HUES6 (cell line): ENCODE data around the gene SEMA6B.

Experiments
- H3K27ac ChIP-seq: 2 replicates; pipeline ENCODE4 v1.7.0; 2013; ENCODE audit warnings: low read depth, mild to moderate bottlenecking, low read length, inconsistent platforms
- H3K27me3 ChIP-seq: 2 replicates; pipeline ENCODE4 v1.6.1; 2013; ENCODE audit warnings: low read length; ENCODE audit not compliant: control insufficient read depth, insufficient read depth
- H3K36me3 ChIP-seq: 2 replicates; pipeline ENCODE4 v1.6.1; 2013; ENCODE audit warnings: low read length; ENCODE audit not compliant: control insufficient read depth, insufficient read depth
- H3K4me1 ChIP-seq: 2 replicates; pipeline ENCODE4 v1.6.1; 2013; ENCODE audit warnings: low read length; ENCODE audit not compliant: control insufficient read depth, insufficient read depth
- H3K4me3 ChIP-seq: 2 replicates; pipeline ENCODE4 v1.5.1; 2013; ENCODE audit warnings: low read depth, low read length
- H3K9ac ChIP-seq: one replicate; pipeline ENCODE4 v1.6.1; 2013; ENCODE audit warnings: mild to moderate bottlenecking, low read length
- H3K9me3 ChIP-seq: 2 replicates; pipeline ENCODE4 v1.6.1; 2013; ENCODE audit warnings: low read depth, low read length; ENCODE audit not compliant: control insufficient read depth, insufficient read depth

Gene SEMA6B

DNA sequence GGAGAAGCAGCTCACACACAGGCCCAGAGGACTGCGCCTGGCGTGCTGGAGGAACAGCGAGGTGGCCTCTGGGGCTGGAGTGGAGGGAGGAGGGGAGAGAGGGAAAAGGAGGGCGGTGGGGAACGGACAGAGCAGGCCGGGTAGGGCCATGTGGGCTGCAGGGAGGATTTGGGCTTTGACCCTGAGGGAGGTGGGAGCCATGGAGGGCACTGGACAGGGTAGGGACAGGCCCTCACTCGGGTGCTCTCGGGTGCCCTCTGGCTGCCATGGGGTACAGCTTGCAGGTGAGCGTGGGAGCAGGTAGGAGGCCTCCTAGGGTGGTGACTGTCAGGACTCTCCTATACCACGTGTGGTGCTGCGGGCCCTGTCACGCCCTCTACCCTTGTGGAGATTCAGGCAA lies 64.0 kb downstream of the SEMA6B start:
- H3K9me3 ChIP-seq = no peaks in the 10 kb centered on the region
- no peak overlapping the region for H3K27ac ChIP-seq
- no peaks in the 10 kb centered on the region for H3K27me3 ChIP-seq
- H3K9ac ChIP-seq = no peak overlapping the region
- peaks cover 88% of the 10 kb centered on the region for H3K36me3 ChIP-seq
- no peaks in the 10 kb centered on the region for H3K4me1 ChIP-seq
- H3K4me3 ChIP-seq = no peak overlapping the region

DNA sequence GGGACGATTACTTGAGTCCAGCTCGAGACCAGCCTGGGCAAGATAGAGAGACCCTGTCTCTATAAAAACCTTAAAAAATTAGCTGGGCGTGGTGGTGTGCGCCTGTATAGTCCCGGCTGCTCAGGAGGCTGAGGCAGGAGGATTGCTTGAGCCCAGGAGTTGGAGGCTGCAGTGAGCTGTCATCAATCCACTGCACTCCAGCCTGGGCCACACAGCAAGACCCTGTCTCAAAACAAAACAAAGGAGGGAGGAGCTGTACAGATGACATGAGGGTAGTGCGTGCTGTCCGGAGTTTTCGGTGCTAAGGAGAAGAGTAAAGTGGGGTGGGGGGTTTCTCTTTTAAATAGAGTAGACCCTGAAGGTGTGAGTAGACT lies 64.8 kb downstream of the SEMA6B start:
- H3K4me1 ChIP-seq = no peaks in the 10 kb centered on the region
- H3K36me3 ChIP-seq = peaks cover 88% of the 10 kb centered on the region
- no peak overlapping the region for H3K4me3 ChIP-seq
- H3K27me3 ChIP-seq = no peaks in the 10 kb centered on the region
- no peaks in the 10 kb centered on the region for H3K9me3 ChIP-seq
- H3K9ac ChIP-seq = no peak overlapping the region
- H3K27ac ChIP-seq = no peak overlapping the region

DNA sequence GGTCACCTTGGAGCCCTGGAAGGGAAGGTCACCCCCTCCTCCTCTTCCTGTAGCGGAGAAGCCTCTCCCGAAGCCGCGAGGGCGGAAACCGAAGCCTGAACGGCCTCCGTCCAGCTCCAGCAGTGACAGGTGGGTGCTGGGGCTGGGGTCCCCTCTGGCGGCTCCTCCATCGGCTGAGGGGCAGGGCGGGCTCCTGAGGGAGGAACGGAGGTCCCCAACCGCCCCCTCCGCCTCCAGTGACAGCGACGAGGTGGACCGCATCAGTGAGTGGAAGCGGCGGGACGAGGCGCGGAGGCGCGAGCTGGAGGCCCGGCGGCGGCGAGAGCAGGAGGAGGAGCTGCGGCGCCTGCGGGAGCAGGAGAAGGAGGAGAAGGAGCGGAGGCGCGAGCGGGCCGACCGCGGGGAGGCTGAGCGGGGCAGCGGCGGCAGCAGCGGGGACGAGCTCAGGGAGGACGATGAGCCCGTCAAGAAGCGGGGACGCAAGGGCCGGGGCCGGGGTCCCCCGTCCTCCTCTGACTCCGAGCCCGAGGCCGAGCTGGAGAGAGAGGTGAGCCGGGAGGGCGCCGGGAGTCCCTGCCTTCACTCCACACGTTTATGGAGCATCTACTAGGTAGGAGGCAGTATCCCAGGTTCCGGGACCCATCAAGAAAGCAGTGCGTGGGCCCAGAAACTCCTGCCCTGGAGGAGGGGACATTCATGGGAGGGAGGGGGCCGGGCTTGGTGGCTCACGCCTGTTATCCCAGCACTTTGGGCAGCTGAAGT lies 65.4 kb downstream of the SEMA6B start:
- Histone ChIP-seq H3K27me3 (no peaks in the 10 kb centered on the region), H3K9me3 (no peaks in the 10 kb centered on the region), H3K27ac (no peak overlapping the region), H3K4me1 (no peaks in the 10 kb centered on the region), H3K9ac (no peak overlapping the region), H3K4me3 (no peak overlapping the region), H3K36me3 (peaks cover 90% of the 10 kb centered on the region)

DNA sequence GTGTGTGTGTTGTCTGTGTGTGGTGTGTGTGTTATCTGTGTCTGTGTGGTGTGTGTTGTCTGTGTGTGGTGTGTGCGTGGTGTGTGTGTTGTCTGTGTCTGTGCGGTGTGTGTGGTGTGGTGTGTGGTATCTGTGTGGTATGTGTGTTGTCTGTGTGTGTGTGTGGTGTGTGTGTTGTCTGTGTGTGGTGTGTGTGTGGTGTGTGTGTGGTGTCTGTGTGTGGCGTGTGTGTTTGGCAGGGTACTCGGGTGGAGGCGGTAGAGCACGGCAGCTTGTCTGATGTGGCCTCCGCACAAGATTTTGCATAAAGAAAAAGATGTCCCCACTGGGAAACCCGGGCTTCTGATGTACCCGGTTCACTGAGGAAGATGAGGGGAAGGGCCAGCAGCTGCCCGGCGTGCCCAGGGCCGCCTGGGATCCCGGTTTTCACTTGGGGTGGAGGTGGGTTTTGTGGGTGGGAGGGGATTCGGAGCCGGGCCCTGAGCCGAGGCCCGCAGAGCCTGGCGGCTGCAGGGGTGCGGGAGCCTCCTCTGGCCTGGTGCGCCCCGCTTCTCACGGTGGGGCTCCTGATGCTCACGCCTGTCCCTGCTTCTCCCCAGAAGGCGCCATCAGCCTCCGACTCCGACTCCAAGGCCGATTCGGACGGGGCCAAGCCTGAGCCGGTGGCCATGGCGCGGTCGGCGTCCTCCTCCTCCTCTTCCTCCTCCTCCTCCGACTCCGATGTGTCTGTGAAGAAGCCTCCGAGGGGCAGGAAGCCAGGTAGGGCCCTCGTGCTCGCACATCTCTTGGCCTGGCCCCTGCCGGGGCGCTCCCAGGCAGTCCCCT lies 66.2 kb downstream of the SEMA6B start:
- Histone ChIP-seq H3K27ac (no peak overlapping the region), H3K4me3 (no peak overlapping the region), H3K36me3 (peaks cover 92% of the 10 kb centered on the region), H3K9ac (no peak overlapping the region), H3K9me3 (no peaks in the 10 kb centered on the region), H3K4me1 (no peaks in the 10 kb centered on the region), H3K27me3 (no peaks in the 10 kb centered on the region)
